ENCODE results near the gene PCK1. TPM values are rescaled to one million over a fixed set of nuclear protein-coding genes. Genes with fewer than 3 reads are reported as not detected.

PCK1 gene
- total RNA-seq, 1 experiment from 2014 or later = 0.17 TPM

DNA sequence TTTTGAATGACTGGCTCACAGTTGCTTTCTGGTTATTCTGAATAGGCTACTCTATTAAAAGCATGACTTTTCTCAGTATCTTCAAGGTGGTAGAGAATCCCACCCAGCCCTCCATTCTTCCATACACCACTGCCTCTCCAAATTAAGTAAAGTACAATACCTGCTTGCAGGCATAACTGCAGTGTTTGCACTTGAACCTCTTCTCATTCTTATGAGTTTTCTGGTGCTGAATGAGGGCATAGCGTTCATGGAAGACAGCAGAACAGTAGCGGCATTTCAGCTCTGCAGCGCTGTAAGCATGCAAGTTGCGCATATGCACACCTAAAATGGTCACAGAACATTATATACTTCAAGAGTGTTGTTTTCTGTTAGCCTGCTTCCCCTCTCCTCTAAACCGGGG lies 48.5 kb upstream of the PCK1 start:
- H3K27ac Mint-ChIP-seq = no peak overlapping the region
- no peak for ATAC-seq
- POLR2A ChIA-PET = interaction anchor here (0.6 kb wide), 1 partner anchor 89 kb away, joined by 3 read pairs; no protein-coding TSS in a partner anchor
- H3K4me3 Mint-ChIP-seq = no peak overlapping the region
- H3K9me3 Mint-ChIP-seq = peaks cover 2% of the 10 kb centered on the region; the same call in 1 of the 2 replicates
- peaks cover 33% of the 10 kb centered on the region for H3K4me1 Mint-ChIP-seq
- DNase-seq (ENCODE audit: low spot score) = no peak
- CTCF ChIA-PET = interaction anchor here (0.7 to 2.1 kb wide), 2 partner anchors 14 to 60 kb away, joined by 3 to 6 read pairs; no protein-coding TSS in a partner anchor
- no peaks in the 10 kb centered on the region for H3K36me3 Mint-ChIP-seq
- no peak for TF ChIP-seq ZBTB21 (CRISPR knock-in tag; IDR thresholded peaks at IDR 0.05; ENCODE audit: borderline replicate concordance)
- no peak for TF ChIP-seq ZNF423 (CRISPR knock-in tag; IDR thresholded peaks at IDR 0.05)
- TF ChIP-seq SOX15 (CRISPR knock-in tag; IDR thresholded peaks at IDR 0.05) = no peak
- TF ChIP-seq, protein P1, sequence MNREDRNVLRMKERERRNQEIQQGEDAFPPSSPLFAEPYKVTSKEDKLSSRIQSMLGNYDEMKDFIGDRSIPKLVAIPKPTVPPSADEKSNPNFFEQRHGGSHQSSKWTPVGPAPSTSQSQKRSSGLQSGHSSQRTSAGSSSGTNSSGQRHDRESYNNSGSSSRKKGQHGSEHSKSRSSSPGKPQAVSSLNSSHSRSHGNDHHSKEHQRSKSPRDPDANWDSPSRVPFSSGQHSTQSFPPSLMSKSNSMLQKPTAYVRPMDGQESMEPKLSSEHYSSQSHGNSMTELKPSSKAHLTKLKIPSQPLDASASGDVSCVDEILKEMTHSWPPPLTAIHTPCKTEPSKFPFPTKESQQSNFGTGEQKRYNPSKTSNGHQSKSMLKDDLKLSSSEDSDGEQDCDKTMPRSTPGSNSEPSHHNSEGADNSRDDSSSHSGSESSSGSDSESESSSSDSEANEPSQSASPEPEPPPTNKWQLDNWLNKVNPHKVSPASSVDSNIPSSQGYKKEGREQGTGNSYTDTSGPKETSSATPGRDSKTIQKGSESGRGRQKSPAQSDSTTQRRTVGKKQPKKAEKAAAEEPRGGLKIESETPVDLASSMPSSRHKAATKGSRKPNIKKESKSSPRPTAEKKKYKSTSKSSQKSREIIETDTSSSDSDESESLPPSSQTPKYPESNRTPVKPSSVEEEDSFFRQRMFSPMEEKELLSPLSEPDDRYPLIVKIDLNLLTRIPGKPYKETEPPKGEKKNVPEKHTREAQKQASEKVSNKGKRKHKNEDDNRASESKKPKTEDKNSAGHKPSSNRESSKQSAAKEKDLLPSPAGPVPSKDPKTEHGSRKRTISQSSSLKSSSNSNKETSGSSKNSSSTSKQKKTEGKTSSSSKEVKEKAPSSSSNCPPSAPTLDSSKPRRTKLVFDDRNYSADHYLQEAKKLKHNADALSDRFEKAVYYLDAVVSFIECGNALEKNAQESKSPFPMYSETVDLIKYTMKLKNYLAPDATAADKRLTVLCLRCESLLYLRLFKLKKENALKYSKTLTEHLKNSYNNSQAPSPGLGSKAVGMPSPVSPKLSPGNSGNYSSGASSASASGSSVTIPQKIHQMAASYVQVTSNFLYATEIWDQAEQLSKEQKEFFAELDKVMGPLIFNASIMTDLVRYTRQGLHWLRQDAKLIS (CRISPR knock-in tag; IDR thresholded peaks at IDR 0.05; ENCODE audit: borderline replicate concordance) = no peak
- TF ChIP-seq E2F5 (CRISPR knock-in tag; IDR thresholded peaks at IDR 0.05) = no peak
- TF ChIP-seq ZBTB43 (CRISPR knock-in tag; IDR thresholded peaks at IDR 0.05) = no peak
- no peak for TF ChIP-seq ATF3 (CRISPR knock-in tag; conservative IDR thresholded peaks at IDR 0.05)
- H3K27me3 Mint-ChIP-seq (ENCODE audit: low read depth) = no peaks in the 10 kb centered on the region

GRCh38 chr20:57513199-57513598 lies 47.7 kb upstream of the PCK1 start:
- Mint-ChIP-seq H3K4me3 (no peak overlapping the region), H3K9me3 (no peaks in the 10 kb centered on the region), H3K4me1 (peaks cover 33% of the 10 kb centered on the region), H3K27me3 (ENCODE audit: low read depth) (no peaks in the 10 kb centered on the region), H3K36me3 (no peaks in the 10 kb centered on the region), H3K27ac (no peak overlapping the region)
- ATAC-seq = no peak
- DNase-seq (ENCODE audit: low spot score) = no peak
- POLR2A ChIA-PET = no interaction called here
- CTCF ChIA-PET = interaction anchor here (0.7 to 4.5 kb wide), 8 partner anchors 10 to 81 kb away, joined by 3 to 53 read pairs (median 5); no protein-coding TSS in a partner anchor
- TF ChIP-seq ZNF232 (CRISPR knock-in tag; IDR thresholded peaks at IDR 0.05) = no peak
- TF ChIP-seq ZNF219 (CRISPR knock-in tag; IDR thresholded peaks at IDR 0.05; ENCODE audit: borderline replicate concordance) = no peak
- no peak for TF ChIP-seq FOXP1 (CRISPR knock-in tag; IDR thresholded peaks at IDR 0.05; ENCODE audit: borderline replicate concordance)
- TF ChIP-seq CREM (CRISPR knock-in tag; IDR thresholded peaks at IDR 0.05) = no peak
- no peak for TF ChIP-seq NFE2L1 (CRISPR knock-in tag; IDR thresholded peaks at IDR 0.05)
- TF ChIP-seq CREB1 (CRISPR knock-in tag; IDR thresholded peaks at IDR 0.05) = no peak
- no peak for TF ChIP-seq FOXK1 (CRISPR knock-in tag; IDR thresholded peaks at IDR 0.05)
- no peak for TF ChIP-seq JUN (CRISPR knock-in tag; IDR thresholded peaks at IDR 0.05)
- TF ChIP-seq, protein P2, sequence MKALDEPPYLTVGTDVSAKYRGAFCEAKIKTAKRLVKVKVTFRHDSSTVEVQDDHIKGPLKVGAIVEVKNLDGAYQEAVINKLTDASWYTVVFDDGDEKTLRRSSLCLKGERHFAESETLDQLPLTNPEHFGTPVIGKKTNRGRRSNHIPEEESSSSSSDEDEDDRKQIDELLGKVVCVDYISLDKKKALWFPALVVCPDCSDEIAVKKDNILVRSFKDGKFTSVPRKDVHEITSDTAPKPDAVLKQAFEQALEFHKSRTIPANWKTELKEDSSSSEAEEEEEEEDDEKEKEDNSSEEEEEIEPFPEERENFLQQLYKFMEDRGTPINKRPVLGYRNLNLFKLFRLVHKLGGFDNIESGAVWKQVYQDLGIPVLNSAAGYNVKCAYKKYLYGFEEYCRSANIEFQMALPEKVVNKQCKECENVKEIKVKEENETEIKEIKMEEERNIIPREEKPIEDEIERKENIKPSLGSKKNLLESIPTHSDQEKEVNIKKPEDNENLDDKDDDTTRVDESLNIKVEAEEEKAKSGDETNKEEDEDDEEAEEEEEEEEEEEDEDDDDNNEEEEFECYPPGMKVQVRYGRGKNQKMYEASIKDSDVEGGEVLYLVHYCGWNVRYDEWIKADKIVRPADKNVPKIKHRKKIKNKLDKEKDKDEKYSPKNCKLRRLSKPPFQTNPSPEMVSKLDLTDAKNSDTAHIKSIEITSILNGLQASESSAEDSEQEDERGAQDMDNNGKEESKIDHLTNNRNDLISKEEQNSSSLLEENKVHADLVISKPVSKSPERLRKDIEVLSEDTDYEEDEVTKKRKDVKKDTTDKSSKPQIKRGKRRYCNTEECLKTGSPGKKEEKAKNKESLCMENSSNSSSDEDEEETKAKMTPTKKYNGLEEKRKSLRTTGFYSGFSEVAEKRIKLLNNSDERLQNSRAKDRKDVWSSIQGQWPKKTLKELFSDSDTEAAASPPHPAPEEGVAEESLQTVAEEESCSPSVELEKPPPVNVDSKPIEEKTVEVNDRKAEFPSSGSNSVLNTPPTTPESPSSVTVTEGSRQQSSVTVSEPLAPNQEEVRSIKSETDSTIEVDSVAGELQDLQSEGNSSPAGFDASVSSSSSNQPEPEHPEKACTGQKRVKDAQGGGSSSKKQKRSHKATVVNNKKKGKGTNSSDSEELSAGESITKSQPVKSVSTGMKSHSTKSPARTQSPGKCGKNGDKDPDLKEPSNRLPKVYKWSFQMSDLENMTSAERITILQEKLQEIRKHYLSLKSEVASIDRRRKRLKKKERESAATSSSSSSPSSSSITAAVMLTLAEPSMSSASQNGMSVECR (CRISPR knock-in tag; IDR thresholded peaks at IDR 0.05; ENCODE audit: borderline replicate concordance) = no peak
- TF ChIP-seq, protein P3, sequence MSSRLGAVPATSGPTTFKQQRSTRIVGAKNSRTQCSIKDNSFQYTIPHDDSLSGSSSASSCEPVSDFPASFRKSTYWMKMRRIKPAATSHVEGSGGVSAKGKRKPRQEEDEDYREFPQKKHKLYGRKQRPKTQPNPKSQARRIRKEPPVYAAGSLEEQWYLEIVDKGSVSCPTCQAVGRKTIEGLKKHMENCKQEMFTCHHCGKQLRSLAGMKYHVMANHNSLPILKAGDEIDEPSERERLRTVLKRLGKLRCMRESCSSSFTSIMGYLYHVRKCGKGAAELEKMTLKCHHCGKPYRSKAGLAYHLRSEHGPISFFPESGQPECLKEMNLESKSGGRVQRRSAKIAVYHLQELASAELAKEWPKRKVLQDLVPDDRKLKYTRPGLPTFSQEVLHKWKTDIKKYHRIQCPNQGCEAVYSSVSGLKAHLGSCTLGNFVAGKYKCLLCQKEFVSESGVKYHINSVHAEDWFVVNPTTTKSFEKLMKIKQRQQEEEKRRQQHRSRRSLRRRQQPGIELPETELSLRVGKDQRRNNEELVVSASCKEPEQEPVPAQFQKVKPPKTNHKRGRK (CRISPR knock-in tag; IDR thresholded peaks at IDR 0.05; ENCODE audit: borderline replicate concordance) = no peak
- TF ChIP-seq, protein P4, sequence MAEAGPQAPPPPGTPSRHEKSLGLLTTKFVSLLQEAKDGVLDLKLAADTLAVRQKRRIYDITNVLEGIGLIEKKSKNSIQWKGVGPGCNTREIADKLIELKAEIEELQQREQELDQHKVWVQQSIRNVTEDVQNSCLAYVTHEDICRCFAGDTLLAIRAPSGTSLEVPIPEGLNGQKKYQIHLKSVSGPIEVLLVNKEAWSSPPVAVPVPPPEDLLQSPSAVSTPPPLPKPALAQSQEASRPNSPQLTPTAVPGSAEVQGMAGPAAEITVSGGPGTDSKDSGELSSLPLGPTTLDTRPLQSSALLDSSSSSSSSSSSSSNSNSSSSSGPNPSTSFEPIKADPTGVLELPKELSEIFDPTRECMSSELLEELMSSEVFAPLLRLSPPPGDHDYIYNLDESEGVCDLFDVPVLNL (CRISPR knock-in tag; IDR thresholded peaks at IDR 0.05; ENCODE audit: borderline replicate concordance, low read depth) = no peak
- no peak for TF ChIP-seq NR3C1 (CRISPR knock-in tag; conservative IDR thresholded peaks at IDR 0.05; ENCODE audit: low read depth)
- TF ChIP-seq SMAD4 (CRISPR knock-in tag; IDR thresholded peaks at IDR 0.05) = no peak
- TF ChIP-seq ZNF671 (CRISPR knock-in tag; IDR thresholded peaks at IDR 0.05) = no peak
- no peak for TF ChIP-seq GRHL2 (CRISPR knock-in tag; IDR thresholded peaks at IDR 0.05; ENCODE audit: insufficient replicate concordance, severe bottlenecking)

Measured in WTC11 (cell line).